Measurements from ENCODE around the gene LNX2.
"Not testable (repeated sequence)": the region's sequence is repeated elsewhere in the genome, so short reads cannot be mapped to it uniquely, and the experiment has no call there.

Gene LNX2

DNA sequence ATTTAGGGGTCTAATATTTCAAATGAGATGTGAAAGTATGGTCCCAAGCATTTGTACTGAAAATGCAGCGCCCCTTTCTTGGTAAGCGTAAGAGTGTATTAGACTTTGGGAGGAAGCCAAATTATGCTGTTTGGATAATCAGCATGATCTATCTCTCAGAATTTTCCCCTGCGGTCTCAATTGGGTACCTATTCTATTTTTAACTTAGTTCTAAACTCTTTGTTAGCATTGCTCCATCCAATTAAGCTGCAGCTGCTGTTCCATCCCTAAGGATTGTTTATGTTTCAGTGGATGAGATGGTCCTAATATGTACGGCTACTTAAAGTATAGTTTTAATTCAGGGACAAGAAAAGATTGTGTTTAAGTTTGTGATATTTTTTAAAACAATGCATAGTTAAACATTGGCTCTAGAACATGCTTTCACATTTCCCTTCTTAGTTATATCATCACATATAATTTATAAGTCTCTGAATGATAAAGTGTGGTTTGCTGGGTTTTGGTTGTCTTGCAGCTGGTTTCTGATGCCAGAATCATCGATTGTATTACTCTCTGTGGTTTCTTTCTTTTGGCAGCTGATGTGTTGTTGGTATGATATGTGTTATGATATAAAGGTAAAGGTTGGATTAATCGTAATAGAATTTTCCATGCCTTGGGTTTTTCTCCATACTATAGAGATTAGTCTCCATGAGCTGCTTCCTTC lies 16.4 kb upstream of the LNX2 start:
- DNase-seq (ENCODE audit: low read depth): peak; percentile 14

GRCh38 chr13:27635266-27635665 lies 14.9 kb upstream of the LNX2 start:
- DNase-seq (ENCODE audit: low read depth): no peak

- DNase-seq (ENCODE audit: low read depth): no peak
Measured at GRCh38 chr13:27634791-27635190, 14.5 kb upstream of the LNX2 start.

DNA sequence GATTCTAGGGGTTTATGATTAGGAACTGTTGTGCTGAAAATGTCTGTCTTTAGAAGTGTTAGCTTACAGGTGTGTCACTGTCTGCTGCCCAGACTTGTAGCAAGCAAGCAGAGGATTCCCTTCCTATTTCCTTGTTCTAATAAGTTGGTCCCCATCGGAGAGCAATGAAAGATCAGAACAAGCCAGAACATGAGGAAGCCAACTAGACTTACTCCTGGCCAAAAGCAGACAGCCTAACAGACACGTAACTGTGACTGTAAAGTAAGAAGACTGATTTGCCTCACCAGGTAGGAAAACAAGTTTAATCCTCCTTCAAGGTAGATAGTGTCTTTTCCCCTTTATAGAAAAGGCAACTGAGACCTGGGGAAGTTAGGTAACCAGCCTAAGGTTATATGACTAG lies 13.9 kb upstream of the LNX2 start:
- no peak for DNase-seq (ENCODE audit: low read depth)

GRCh38 chr13:27632648-27633047 lies 12.3 kb upstream of the LNX2 start:
- no peak for DNase-seq (ENCODE audit: low read depth)

GRCh38 chr13:27632214-27632613 lies 11.9 kb upstream of the LNX2 start:
- DNase-seq (ENCODE audit: low read depth): no peak

- no peak for DNase-seq (ENCODE audit: low read depth)
Measured at GRCh38 chr13:27631665-27632064, 11.3 kb upstream of the LNX2 start.

GRCh38 chr13:27631156-27631555 lies 10.8 kb upstream of the LNX2 start:
- DNase-seq (ENCODE audit: low read depth): no peak

DNA sequence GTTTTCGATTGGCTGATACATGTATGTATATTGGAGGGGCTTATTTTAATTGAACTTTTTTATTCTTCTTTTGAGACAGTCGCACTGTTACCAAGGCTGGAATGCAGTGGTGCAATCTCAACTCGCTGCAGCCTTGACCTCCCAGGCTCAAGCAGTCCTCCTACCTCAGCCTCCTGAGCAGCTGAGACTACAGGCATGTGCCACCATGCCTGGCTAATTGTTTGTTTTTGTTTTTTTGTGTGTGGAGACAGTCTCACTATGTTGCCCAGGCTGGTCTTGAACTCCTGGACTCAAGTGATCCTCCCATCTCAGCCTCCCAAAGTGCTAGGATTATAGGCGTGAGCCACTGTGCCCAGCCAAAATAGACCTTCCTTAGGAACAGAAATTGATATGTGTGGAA lies 8.4 kb upstream of the LNX2 start:
- not testable (repeated sequence) for DNase-seq (ENCODE audit: low read depth)

DNA sequence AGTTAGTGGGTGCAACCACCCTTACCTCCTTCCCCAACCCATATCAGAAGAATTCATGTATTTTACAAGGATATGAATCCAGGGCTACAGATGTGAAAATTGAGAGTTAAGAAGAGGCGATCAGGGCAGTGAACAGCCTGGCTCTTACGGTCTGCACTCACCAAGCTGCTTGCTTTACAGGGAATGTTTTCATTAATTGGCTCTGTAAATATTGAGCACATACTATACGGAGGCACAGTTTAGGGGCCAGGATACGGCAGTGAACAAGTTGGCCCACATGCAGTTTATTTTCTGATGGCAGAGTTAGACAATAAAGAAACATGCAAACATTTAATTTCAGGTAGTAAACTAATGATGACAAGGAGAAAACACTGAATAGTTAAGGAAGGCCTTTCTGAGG lies 7.8 kb upstream of the LNX2 start:
- DNase-seq (ENCODE audit: low read depth): no peak

DNA sequence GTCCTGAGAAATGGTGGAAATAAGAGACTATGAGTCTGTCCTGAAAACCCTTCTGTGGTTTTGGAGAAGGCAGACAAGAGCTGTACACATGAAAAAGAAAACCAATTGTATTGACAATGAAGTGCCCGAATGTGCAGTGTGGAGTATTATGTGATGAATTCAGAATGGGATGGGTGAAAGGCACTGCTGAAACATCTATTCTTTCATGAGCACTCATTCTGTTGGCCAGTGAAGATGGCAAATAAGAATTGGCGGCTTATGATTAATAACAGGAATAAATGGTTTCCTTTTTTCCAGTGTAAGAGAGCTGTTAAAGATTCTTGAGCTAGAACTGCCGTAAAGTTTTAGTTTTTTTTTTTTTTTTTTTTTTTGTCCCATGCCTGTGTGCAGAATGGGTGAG lies 7.1 kb upstream of the LNX2 start:
- no peak for DNase-seq (ENCODE audit: low read depth)

- DNase-seq (ENCODE audit: low read depth): no peak
Measured at GRCh38 chr13:27625839-27626238, 5.5 kb upstream of the LNX2 start.

DNA sequence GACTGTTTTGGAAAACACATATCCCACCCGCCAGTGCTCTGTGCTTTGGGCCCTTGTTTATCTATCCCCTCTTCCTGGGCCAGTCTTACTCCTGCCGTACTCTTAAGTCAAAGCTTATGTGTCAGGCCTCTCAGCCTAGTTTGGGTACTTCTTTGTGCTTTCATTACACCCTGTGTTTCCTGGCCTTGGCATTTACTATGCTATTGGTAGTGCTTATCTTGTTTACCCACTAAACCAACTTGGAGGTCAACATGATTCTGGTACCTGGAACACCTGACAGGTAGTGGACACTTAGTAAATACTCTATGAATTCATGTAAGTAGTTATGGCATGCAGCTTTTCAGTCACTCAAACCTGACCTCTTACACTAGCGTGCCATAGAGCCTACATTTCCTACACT lies 3.7 kb upstream of the LNX2 start:
- no peak for DNase-seq (ENCODE audit: low read depth)

GRCh38 chr13:27622881-27623280 lies 2.6 kb upstream of the LNX2 start:
- DNase-seq (ENCODE audit: low read depth): no peak

GRCh38 chr13:27622102-27622820 lies 1.9 kb upstream of the LNX2 start:
- peak; percentile 28 for DNase-seq (ENCODE audit: low read depth)

- DNase-seq (ENCODE audit: low read depth): peak; percentile 76
Measured at GRCh38 chr13:27621366-27622101, 1.2 kb upstream of the LNX2 start, which contains the start of gene POLR1D. Gene POLR1D (plus strand): TSS chr13:27621892. CDS start chr13:27621984, 92 bp downstream.

DNA sequence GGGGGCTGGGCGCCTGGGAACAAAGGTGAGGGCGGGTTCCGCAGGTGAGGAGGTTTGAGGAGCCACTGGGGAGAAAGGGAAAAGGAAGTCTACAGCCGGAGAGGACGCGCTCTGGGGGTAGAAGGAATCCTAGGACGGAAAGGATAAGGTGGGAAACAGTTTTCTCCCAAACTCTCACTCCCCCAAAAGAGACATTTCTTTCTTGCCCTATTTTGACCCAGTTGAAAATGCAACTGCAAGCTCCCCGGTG lies 712 bp upstream of the LNX2 start:
- no peak for DNase-seq (ENCODE audit: low read depth)

DNA sequence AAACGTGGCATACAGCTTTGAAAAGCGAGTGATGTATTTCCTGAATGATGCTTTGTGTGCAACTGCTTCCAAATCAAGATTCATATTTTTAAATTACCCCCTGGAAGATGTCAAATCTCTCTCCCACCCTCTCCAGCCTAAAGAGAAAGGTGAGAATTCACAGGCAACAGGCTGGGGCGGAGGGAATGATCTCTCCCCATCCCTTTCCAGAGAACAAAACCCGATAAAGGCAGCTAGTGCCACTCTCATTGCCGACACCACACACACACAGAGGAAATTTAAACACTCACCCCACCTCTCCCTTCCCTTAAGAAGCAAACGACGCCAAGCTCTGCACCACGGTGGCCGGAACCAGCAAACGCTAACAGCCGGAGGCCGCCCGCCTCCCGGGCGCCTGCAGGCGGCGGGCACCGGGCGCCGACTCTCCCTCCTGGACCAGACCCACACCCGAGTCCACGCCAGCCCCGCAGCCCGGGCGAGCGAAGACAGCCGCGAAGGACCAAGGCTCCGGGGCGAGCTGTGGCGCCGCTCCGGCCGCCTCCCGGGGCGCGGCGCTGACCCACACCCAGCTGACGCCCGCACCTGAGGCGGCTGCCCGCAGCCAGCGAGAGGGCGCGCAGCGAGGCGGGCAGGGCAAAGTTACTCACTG lies 477 bp downstream of the LNX2 start:
- DNase-seq (ENCODE audit: low read depth): peak; percentile 38

GRCh38 chr13:27619093-27619727 lies 1.1 kb downstream of the LNX2 start:
- peak; percentile 71 for DNase-seq (ENCODE audit: low read depth)

GRCh38 chr13:27617881-27618321 lies 2.4 kb downstream of the LNX2 start:
- DNase-seq (ENCODE audit: low read depth): no peak

DNA sequence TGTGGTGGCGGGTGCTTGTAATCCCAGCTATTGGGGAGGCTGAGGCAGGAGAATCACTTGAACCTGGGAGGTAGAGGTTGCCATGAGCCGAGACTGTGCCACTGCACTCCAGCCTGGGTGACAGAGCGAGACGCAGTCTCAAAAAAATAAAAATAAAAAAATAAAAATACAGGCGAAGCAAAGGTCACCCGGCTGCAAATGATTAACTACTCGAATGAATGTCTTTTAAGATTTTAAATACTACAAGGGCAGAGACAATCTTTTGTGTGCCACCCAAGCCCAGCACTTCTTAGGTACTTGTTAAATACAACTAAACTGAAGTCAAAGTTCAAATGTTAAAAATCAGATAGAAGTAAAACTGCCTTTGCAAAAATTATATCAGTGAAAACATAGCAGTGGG lies 6.7 kb downstream of the LNX2 start:
- DNase-seq (ENCODE audit: low read depth): no peak

DNA sequence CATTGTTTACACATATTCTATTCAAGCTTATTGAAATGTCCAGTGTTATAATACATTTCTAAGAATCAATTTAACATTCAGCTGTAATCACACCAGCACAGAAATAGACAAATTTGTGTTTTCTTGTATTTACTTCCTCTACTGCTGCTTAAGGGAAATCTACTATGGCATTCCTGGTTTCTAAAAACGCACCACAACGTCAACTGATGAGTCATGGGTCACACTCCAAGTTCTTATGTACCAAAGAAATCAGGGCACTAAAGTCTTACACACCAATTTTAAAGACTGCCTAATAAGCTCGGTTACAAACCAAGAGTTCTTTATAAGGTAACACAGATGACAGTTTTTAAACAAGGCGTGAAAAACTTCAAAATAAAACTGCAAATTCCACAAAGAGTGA lies 13.2 kb downstream of the LNX2 start:
- DNase-seq (ENCODE audit: low read depth): peak; percentile 94

Data from iris pigment epithelial cell (primary cell).